Pancreas (tissue), 10 donors: ENCODE measurements around the gene CDK14. TPM values are rescaled to one million over a fixed set of nuclear protein-coding genes. Genes with fewer than 3 reads are reported as not detected.

ENCODE experiments used
- ATAC-seq, 4 donors: fragments of 200-7000 bp; cut with Tn5 transposase; one replicate each; pipeline versions ENCODE4 v1.8.0 to v1.9.1; 2020; ENCODE audit warnings: mild to moderate bottlenecking in 4 of 4, moderate library complexity in 4 of 4
- DNase-seq, 6 donors: peaks; one replicate each; pipeline ENCODE4 v3.0.0-alpha.2; 2020
- FAIRE-seq: peaks from 2 replicates; lab custom pipeline; 2012; peaks lifted over from hg19 to GRCh38; lab: Jason Lieb, UNC
- H3K27ac ChIP-seq, 4 donors: fragments of 200-600 bp; sonication (generic); 1 replicate in 3 of 4; 2 replicates in 1 of 4; pipeline versions ENCODE4 v1.5.0 to v1.8.0; 2020
- H3K27me3 ChIP-seq, 4 donors: fragments of 200-600 bp; one replicate each; pipeline ENCODE4 v1.8.0; 2021
- H3K36me3 ChIP-seq, 3 donors: fragments of 200-600 bp; sonication (generic) in 1 of 3; one replicate each; pipeline versions ENCODE4 v1.5.0 to v1.8.0; 2020 to 2021
- H3K4me1 ChIP-seq, 3 donors: fragments of 200-600 bp; one replicate each; pipeline ENCODE4 v1.8.0; 2021
- H3K4me3 ChIP-seq, 4 donors: fragments of 200-600 bp; sonication (generic) in 2 of 4; one replicate each; pipeline versions ENCODE4 v1.5.0 to v1.8.0; 2020 to 2021
- H3K9me3 ChIP-seq, 4 donors: fragments of 200-600 bp; one replicate each; pipeline ENCODE4 v1.8.0; 2021
- CTCF ChIP-seq, 4 donors: fragments of 200-600 bp; sonication (generic) in 3 of 4; IDR thresholded peaks; one replicate each; pipeline versions ENCODE4 v1.5.0 to v1.8.0; 2021; ENCODE audit warnings: antibody characterized with exemption in 4 of 4
- WGBS, 2 donors: extraction: QIAGEN DNeasy Blood & Tissue Kit; methylation state at CpG; one replicate each; pipeline ENCODE4 v1.1.7; 2013; 5-methylcytosine and 5-hydroxymethylcytosine counted together
- intact Hi-C, 3 donors: fragments of 100-400 bp; cut with DNase I; formaldehyde crosslinking; loops; one replicate each; pipeline versions ENCODE4 v1.11.1 to v1.14.2; 2022
- polyA plus RNA-seq, 2 donors: library from polyadenylated mRNA; stranded (reverse); fragments of 200-250 nt; gene quantifications; one replicate each; pipeline ENCODE4 v1.2.3, GENCODE V29; 2013
- total RNA-seq, 6 donors: library from RNA; stranded (reverse); fragmentation: NEBNext Ultra II Directional in 4 of 6; extraction: Animal tissue kit (Norgen Biotek cat#: 25700) in 4 of 6; gene quantifications; one replicate each; pipeline versions ENCODE4 v1.2.1 to v1.2.4, GENCODE V29; 2021 to 2023
- donor health status: healthy with polysubstance abuse.
- donor health status: DM: no; HTN: no; CAD: no; lungs with moderate emphysema.
- donor health status: DM: no; HTN: no; CAD: no.
- donor health status: control.
- donor health status: control.
- donor health status: Bipolar disorder and iron deficiency.
- donor health status: DM: yes; HTN: yes; CAD: no.
- donor health status: DM: no; HTN: no; CAD: no.
- donor health status: DM: no; HTN: no; CAD: no.
- donor health status: DM: yes; HTN: yes; CAD: no.

The CDK14 gene
- total and polyA plus RNA-seq, 8 donors: 4.5 to 48.3 (median 24.7) TPM

GRCh38 chr7:90618876-90619275, 22.8 kb downstream of the CDK14 start:
- ATAC-seq (peak in 3 of 4 donors; percentile 32 to 54 (median 35)), DNase-seq (no peak), FAIRE-seq (no peak)
- no peaks in the 10 kb centered on the region for H3K9me3 ChIP-seq
- H3K36me3 ChIP-seq: no peaks in the 10 kb centered on the region
- 36 to 38% methylated on average over 4 of the region's 4 CpGs for WGBS, 2 donors
- no peak overlapping the region for H3K4me3 ChIP-seq
- peaks cover 0 to 12% (median 8%) of the 10 kb centered on the region in 3 donors for H3K4me1 ChIP-seq
- no peak for TF ChIP-seq CTCF (IDR thresholded peaks at IDR 0.05)
- intact Hi-C loops: no loop called here
- H3K27me3 ChIP-seq: no peaks in the 10 kb centered on the region
- no peak overlapping the region for H3K27ac ChIP-seq

GRCh38 chr7:90621125-90621746, 25.1 kb downstream of the CDK14 start:
- Histone ChIP-seq H3K4me3 (no peak overlapping the region), H3K9me3 (no peaks in the 10 kb centered on the region), H3K36me3 (no peaks in the 10 kb centered on the region), H3K27ac (no peak overlapping the region), H3K27me3 (no peaks in the 10 kb centered on the region), H3K4me1 (peaks cover 0 to 12% (median 8%) of the 10 kb centered on the region in 3 donors)
- no peak for TF ChIP-seq CTCF (IDR thresholded peaks at IDR 0.05)
- ATAC-seq (peak in 2 of 4 donors; percentile 39 to 56), DNase-seq (no peak), FAIRE-seq (no peak)
- intact Hi-C loops: no loop called here
- WGBS, 2 donors: 59 to 77% methylated on average over 2 of the region's 2 CpGs

GRCh38 chr7:90621747-90622140, 25.6 kb downstream of the CDK14 start:
- FAIRE-seq: no peak
- DNase-seq: no peak
- no peaks in the 10 kb centered on the region for H3K36me3 ChIP-seq
- no peaks in the 10 kb centered on the region for H3K9me3 ChIP-seq
- peak in 1 of 4 donors; percentile 45 for ATAC-seq
- H3K4me3 ChIP-seq: no peak overlapping the region
- intact Hi-C loops: no loop called here
- no peak for TF ChIP-seq CTCF (IDR thresholded peaks at IDR 0.05)
- no peaks in the 10 kb centered on the region for H3K27me3 ChIP-seq
- peaks cover 0 to 12% (median 8%) of the 10 kb centered on the region in 3 donors for H3K4me1 ChIP-seq
- 74 to 82% methylated on average over 4 of the region's 4 CpGs for WGBS, 2 donors
- H3K27ac ChIP-seq: no peak overlapping the region

GRCh38 chr7:90622670-90623069, 26.5 kb downstream of the CDK14 start:
- FAIRE-seq: no peak
- Histone ChIP-seq H3K27me3 (no peaks in the 10 kb centered on the region), H3K4me1 (peaks cover 0 to 12% (median 8%) of the 10 kb centered on the region in 3 donors), H3K27ac (no peak overlapping the region), H3K9me3 (no peaks in the 10 kb centered on the region), H3K4me3 (no peak overlapping the region), H3K36me3 (no peaks in the 10 kb centered on the region)
- ATAC-seq: no peak
- WGBS, 2 donors: 88 to 93% methylated on average over 2 of the region's 2 CpGs
- TF ChIP-seq CTCF (IDR thresholded peaks at IDR 0.05): no peak
- DNase-seq: no peak
- intact Hi-C loops: no loop called here

GRCh38 chr7:90624225-90624911, 28.2 kb downstream of the CDK14 start:
- no peak for DNase-seq
- Histone ChIP-seq H3K4me3 (no peak overlapping the region), H3K27ac (no peak overlapping the region), H3K9me3 (no peaks in the 10 kb centered on the region), H3K36me3 (no peaks in the 10 kb centered on the region), H3K4me1 (peaks cover 0 to under 1% (median under 1%) of the 10 kb centered on the region in 3 donors), H3K27me3 (no peaks in the 10 kb centered on the region)
- no peak for ATAC-seq
- TF ChIP-seq CTCF (IDR thresholded peaks at IDR 0.05): no peak
- WGBS, 2 donors: 86 to 89% methylated on average over 5 of the region's 5 CpGs
- intact Hi-C loops: no loop called here
- FAIRE-seq: no peak
